PC-9 (cell line): Measurements from ENCODE around the gene LIMS1. TPM values are rescaled to one million over a fixed set of nuclear protein-coding genes. Genes with fewer than 3 reads are reported as not detected.

Experiments
- BruUV-seq: library from RNA; stranded (reverse); fragments of 400-500 nt; replicated peaks from 2 replicates; lab custom pipeline; 2021; lab: Mats Ljungman, UMichigan
- CTCF ChIA-PET: fragments of 300-600 bp; sonication (Branson Sonifier 250); formaldehyde crosslinking; loops from one replicate; lab custom pipeline; 2022; ENCODE audit warnings: antibody characterized with exemption; lab: Charles Lee
- POLR2A ChIA-PET: fragments of 300-600 bp; sonication (Branson Sonifier 250); formaldehyde crosslinking; loops from one replicate; lab custom pipeline; 2022; ENCODE audit warnings: antibody characterized with exemption; ENCODE audit not compliant: unreplicated experiment; lab: Charles Lee
- DNase-seq, 2 experiments: peaks; one replicate each; pipeline versions ENCODE4 v3.0.0 to v3.0.0-alpha.2; 2015 to 2022; ENCODE audit warnings: mixed read lengths in 1 of 2
- H2AFZ ChIP-seq: fragments of 200-600 bp; sonication (generic); 2 replicates; pipeline ENCODE4 v1.8.1; 2017; ENCODE audit warnings: antibody characterized with exemption
- H3F3A ChIP-seq: fragments of 200-600 bp; sonication (generic); 2 replicates; pipeline ENCODE4 v1.8.1; 2017; ENCODE audit warnings: antibody characterized with exemption, mild to moderate bottlenecking, low read depth; ENCODE audit not compliant: insufficient read depth
- H3K27ac ChIP-seq: fragments of 200-600 bp; sonication (generic); 2 replicates; pipeline ENCODE4 v1.6.1; 2016; ENCODE audit warnings: mixed run types
- H3K27me3 ChIP-seq: fragments of 200-600 bp; sonication (generic); 2 replicates; pipeline ENCODE4 v1.6.1; 2016; ENCODE audit warnings: low read depth, mixed run types; ENCODE audit not compliant: insufficient read depth
- H3K36me3 ChIP-seq: fragments of 200-600 bp; sonication (generic); 2 replicates; pipeline ENCODE4 v1.6.1; 2016; ENCODE audit warnings: low read depth, mixed run types
- H3K4me1 ChIP-seq: fragments of 200-600 bp; sonication (generic); replicated peaks from 2 replicates; pipeline ENCODE4 v1.6.1; 2016; ENCODE audit warnings: mixed run types; ENCODE audit not compliant: insufficient read depth
- H3K4me2 ChIP-seq: fragments of 200-600 bp; sonication (generic); 2 replicates; pipeline ENCODE4 v1.6.1; 2017; ENCODE audit warnings: mixed run types
- H3K4me3 ChIP-seq: fragments of 200-600 bp; sonication (generic); 2 replicates; pipeline ENCODE4 v1.6.1; 2016; ENCODE audit warnings: mixed run types
- H3K79me2 ChIP-seq: fragments of 200-600 bp; sonication (generic); 2 replicates; pipeline ENCODE4 v1.6.1; 2017; ENCODE audit warnings: low read depth, mixed run types
- H3K9me2 ChIP-seq: fragments of 200-600 bp; sonication (generic); 2 replicates; pipeline ENCODE4 v1.8.1; 2017; ENCODE audit warnings: mild to moderate bottlenecking; ENCODE audit not compliant: insufficient read depth
- H3K9me3 ChIP-seq: fragments of 200-600 bp; sonication (generic); 2 replicates; pipeline ENCODE4 v1.8.1; 2016; ENCODE audit warnings: low read depth; ENCODE audit not compliant: insufficient read depth
- H4K20me1 ChIP-seq: fragments of 200-600 bp; sonication (generic); 2 replicates; pipeline ENCODE4 v1.8.1; 2017; ENCODE audit not compliant: insufficient read depth
- CTCF ChIP-seq: fragments of 200-600 bp; sonication (generic); conservative IDR thresholded peaks from 2 replicates; pipeline ENCODE4 v1.6.1; 2017; ENCODE audit warnings: mixed run types, antibody characterized with exemption, mild to moderate bottlenecking, moderate library complexity
- EZH2 ChIP-seq: fragments of 200-600 bp; sonication (generic); IDR thresholded peaks from 2 replicates; pipeline ENCODE4 v1.8.0; 2017; ENCODE audit warnings: antibody characterized with exemption, low read depth
- intact Hi-C: fragments of 100-400 bp; cut with micrococcal nuclease; formaldehyde crosslinking; loops from one replicate; pipeline ENCODE4 v1.10.0; 2022; ENCODE audit not compliant: unreplicated experiment
- total RNA-seq: library from RNA; stranded (reverse); gene quantifications from 2 replicates; pipeline ENCODE4 v1.2.3, GENCODE V29; 2021

LIMS1 gene
- total RNA-seq, 1 experiment from 2014 or later = 61.6 TPM

GRCh38 chr2:108542071-108542470, 7.8 kb downstream of the LIMS1 start:
- Histone ChIP-seq H3K9me3 (no peaks in the 10 kb centered on the region), H3K9me2 (no peaks in the 10 kb centered on the region), H3F3A (no peaks in the 10 kb centered on the region), H3K27me3 (no peaks in the 10 kb centered on the region), H3K36me3 (no peaks in the 10 kb centered on the region), H3K4me1 (no peaks in the 10 kb centered on the region), H2AFZ (no peak overlapping the region), H3K79me2 (peaks cover 47% of the 10 kb centered on the region), H4K20me1 (no peaks in the 10 kb centered on the region), H3K4me3 (no peak overlapping the region), H3K27ac (no peak overlapping the region), H3K4me2 (no peak overlapping the region)
- no peak for DNase-seq
- ChIA-PET CTCF (no interaction called here), POLR2A (no interaction called here)
- no TSS peak for BruUV-seq
- TF ChIP-seq CTCF (no peak), EZH2 (no peak)
- intact Hi-C loops = loop anchor here (5.0 kb wide), 1 partner anchor 35 kb away; no protein-coding TSS in a partner anchor

GRCh38 chr2:108547606-108548005, 13.3 kb downstream of the LIMS1 start:
- no peaks in the 10 kb centered on the region for H3K9me3 ChIP-seq

GRCh38 chr2:108548208-108549003, 14.1 kb downstream of the LIMS1 start:
- Histone ChIP-seq H4K20me1 (no peaks in the 10 kb centered on the region), H3K4me2 (no peak overlapping the region), H3F3A (no peaks in the 10 kb centered on the region), H3K9me2 (no peaks in the 10 kb centered on the region), H3K36me3 (no peaks in the 10 kb centered on the region), H3K27ac (no peak overlapping the region), H2AFZ (no peak overlapping the region), H3K79me2 (peaks cover 29% of the 10 kb centered on the region), H3K4me1 (no peaks in the 10 kb centered on the region), H3K4me3 (no peak overlapping the region), H3K27me3 (no peaks in the 10 kb centered on the region), H3K9me3 (no peaks in the 10 kb centered on the region)
- ChIA-PET POLR2A (no interaction called here), CTCF (no interaction called here)
- no TSS peak for BruUV-seq
- no peak for DNase-seq
- no peak for TF ChIP-seq EZH2
- no peak for TF ChIP-seq CTCF
- intact Hi-C loops = no loop called here

More at GRCh38 chr2:108547606-108548005, 13.3 kb downstream of the LIMS1 start:
- Histone ChIP-seq H4K20me1 (no peaks in the 10 kb centered on the region), H3K4me1 (no peaks in the 10 kb centered on the region), H3K36me3 (no peaks in the 10 kb centered on the region), H3K27ac (no peak overlapping the region), H3K4me2 (no peak overlapping the region), H3K79me2 (peaks cover 33% of the 10 kb centered on the region), H3K27me3 (no peaks in the 10 kb centered on the region), H3K9me2 (no peaks in the 10 kb centered on the region), H2AFZ (no peak overlapping the region), H3F3A (no peaks in the 10 kb centered on the region), H3K4me3 (no peak overlapping the region)
- BruUV-seq = no TSS peak
- ChIA-PET POLR2A (no interaction called here), CTCF (no interaction called here)
- TF ChIP-seq EZH2 (no peak), CTCF (no peak)
- intact Hi-C loops = no loop called here
- no peak for DNase-seq
